HEK293T (cell line): Measurements from ENCODE around the gene NRP2.

Experiments
- CTCF ChIA-PET: fragments of 350-600 bp; formaldehyde crosslinking; extraction: SDS; loops from one replicate; lab custom pipeline; 2021; ENCODE audit warnings: antibody characterized with exemption, inconsistent platforms; lab: Yijun Ruan, JAX
- POLR2A ChIA-PET: fragments of 350-600 bp; formaldehyde crosslinking; extraction: SDS; loops from one replicate; lab custom pipeline; 2020; ENCODE audit warnings: antibody characterized with exemption, inconsistent platforms; lab: Yijun Ruan, JAX
- DNase-seq: peaks from one replicate; pipeline ENCODE4 v3.0.0; 2012; ENCODE audit warnings: mixed read lengths; ENCODE audit errors: extremely low spot score
- ARNT ChIP-seq: fragments of 450-650 bp; IDR thresholded peaks from 2 replicates; pipeline ENCODE4 v1.6.1; 2017; ENCODE audit warnings: mild to moderate bottlenecking
- BHLHE40 ChIP-seq: fragments of 450-650 bp; IDR thresholded peaks from 2 replicates; pipeline ENCODE4 v1.6.1; 2016; ENCODE audit warnings: mild to moderate bottlenecking, moderate library complexity, borderline replicate concordance
- CTBP1 ChIP-seq: fragments of 450-650 bp; IDR thresholded peaks from 2 replicates; pipeline ENCODE4 v1.6.1; 2016; ENCODE audit warnings: borderline replicate concordance
- ELF4 ChIP-seq: fragments of 450-650 bp; IDR thresholded peaks from 2 replicates; pipeline ENCODE4 v1.6.1; 2017; ENCODE audit warnings: antibody characterized with exemption
- FOXA1 ChIP-seq: fragments of 450-650 bp; IDR thresholded peaks from 2 replicates; pipeline ENCODE4 v1.6.1; 2016; ENCODE audit warnings: mild to moderate bottlenecking
- FOXK2 ChIP-seq: fragments of 450-650 bp; IDR thresholded peaks from 2 replicates; pipeline ENCODE4 v1.6.1; 2016; ENCODE audit warnings: mild to moderate bottlenecking
- FOXM1 ChIP-seq: fragments of 450-650 bp; IDR thresholded peaks from 2 replicates; pipeline ENCODE4 v1.6.1; 2017; ENCODE audit warnings: mild to moderate bottlenecking, borderline replicate concordance
- HDGF ChIP-seq: fragments of 450-650 bp; IDR thresholded peaks from 2 replicates; pipeline ENCODE4 v1.6.1; 2017; ENCODE audit warnings: antibody characterized with exemption, borderline replicate concordance
- L3MBTL2 ChIP-seq: fragments of 450-650 bp; conservative IDR thresholded peaks from 2 replicates; pipeline ENCODE4 v1.6.1; 2016; ENCODE audit warnings: mild to moderate bottlenecking
- LEF1 ChIP-seq: fragments of 450-650 bp; IDR thresholded peaks from 2 replicates; pipeline ENCODE4 v1.6.1; 2017; ENCODE audit warnings: mild to moderate bottlenecking, borderline replicate concordance
- NFRKB ChIP-seq: fragments of 450-650 bp; IDR thresholded peaks from 2 replicates; pipeline ENCODE4 v1.6.1; 2016; ENCODE audit warnings: mild to moderate bottlenecking, moderate library complexity
- SP1 ChIP-seq: fragments of 450-650 bp; IDR thresholded peaks from 2 replicates; pipeline ENCODE4 v1.6.1; 2017
- SUZ12 ChIP-seq: fragments of 450-650 bp; IDR thresholded peaks from 2 replicates; pipeline ENCODE4 v1.6.1; 2016; ENCODE audit warnings: mild to moderate bottlenecking
- TARDBP ChIP-seq: fragments of 450-650 bp; IDR thresholded peaks from 2 replicates; pipeline ENCODE4 v1.6.1; 2016
- ZNF384 ChIP-seq: fragments of 450-650 bp; IDR thresholded peaks from 2 replicates; pipeline ENCODE4 v1.6.1; 2016
- TF ChIP-seq, protein P1 (sequence below): fragments of 450-650 bp; IDR thresholded peaks from 2 replicates; pipeline ENCODE4 v1.6.1; 2016

NRP2 gene

DNA sequence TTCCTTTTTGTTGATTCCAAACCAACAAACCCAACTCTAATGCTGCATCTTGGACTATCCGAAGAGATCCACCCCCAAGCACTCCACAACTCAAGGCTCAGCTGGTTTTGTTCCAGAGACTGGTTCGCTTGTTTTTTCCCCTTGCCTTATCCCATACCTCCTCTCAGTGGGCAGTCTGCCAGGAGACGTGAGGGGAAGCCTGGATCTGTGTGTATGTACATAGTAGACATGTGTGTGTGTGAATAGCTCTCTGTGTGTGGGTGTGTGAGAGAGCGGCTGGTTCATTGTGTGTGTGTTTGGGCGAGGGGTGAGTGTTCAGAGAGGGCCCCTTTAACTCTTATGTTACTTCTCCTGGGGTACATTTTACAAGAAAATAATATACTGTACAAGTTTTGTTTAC, 94.4 kb downstream of the NRP2 start:
- POLR2A ChIA-PET, result no interaction called here

DNA sequence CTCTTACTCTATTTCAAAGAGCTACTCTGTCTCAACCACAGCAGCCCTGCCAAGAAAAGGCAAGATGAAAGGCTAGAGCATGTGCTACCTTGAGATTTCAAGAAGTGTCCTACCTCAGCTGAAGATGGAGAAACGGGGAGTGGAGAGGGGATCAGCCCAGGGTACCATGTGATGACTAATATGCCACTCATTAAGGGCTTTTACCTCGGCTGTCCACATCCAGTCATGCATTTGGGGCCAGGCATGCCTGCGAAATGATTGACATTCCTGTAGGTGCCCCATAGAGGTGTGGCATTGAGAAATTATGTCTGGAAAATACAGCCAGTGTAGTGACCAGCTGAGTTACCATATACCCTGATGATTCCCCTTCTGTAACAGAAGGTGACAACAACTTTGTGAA, 96.1 kb downstream of the NRP2 start:
- DNase-seq, result no peak
- ChIA-PET POLR2A (no interaction called here), CTCF (interaction anchor here (0.7 to 0.8 kb wide), 2 partner anchors 145 to 170 kb away, joined by 3 to 4 read pairs; no protein-coding TSS in a partner anchor)
- TF ChIP-seq SP1 (no peak), FOXA1 (no peak), SUZ12 (no peak), FOXK2 (no peak), ARNT (no peak), L3MBTL2 (no peak), ZNF384 (no peak), CTBP1 (no peak), NFRKB (no peak), BHLHE40 (no peak), TARDBP (no peak), FOXM1 (no peak), LEF1 (no peak), HDGF (no peak), ELF4 (no peak)
- TF ChIP-seq, protein P1, sequence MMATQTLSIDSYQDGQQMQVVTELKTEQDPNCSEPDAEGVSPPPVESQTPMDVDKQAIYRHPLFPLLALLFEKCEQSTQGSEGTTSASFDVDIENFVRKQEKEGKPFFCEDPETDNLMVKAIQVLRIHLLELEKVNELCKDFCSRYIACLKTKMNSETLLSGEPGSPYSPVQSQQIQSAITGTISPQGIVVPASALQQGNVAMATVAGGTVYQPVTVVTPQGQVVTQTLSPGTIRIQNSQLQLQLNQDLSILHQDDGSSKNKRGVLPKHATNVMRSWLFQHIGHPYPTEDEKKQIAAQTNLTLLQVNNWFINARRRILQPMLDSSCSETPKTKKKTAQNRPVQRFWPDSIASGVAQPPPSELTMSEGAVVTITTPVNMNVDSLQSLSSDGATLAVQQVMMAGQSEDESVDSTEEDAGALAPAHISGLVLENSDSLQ, result no peak

More for the DNA sequence above, 94.4 kb downstream of the NRP2 start:
- DNase-seq, result no peak
- CTCF ChIA-PET, result interaction anchor here (0.6 to 4.5 kb wide), 3 partner anchors 108 to 148 kb away, joined by 3 to 25 read pairs (median 3); no protein-coding TSS in a partner anchor
- TF ChIP-seq BHLHE40, result no peak
- no peak for TF ChIP-seq ELF4
- TF ChIP-seq SP1, result no peak
- no peak for TF ChIP-seq HDGF
- TF ChIP-seq CTBP1, result no peak
- TF ChIP-seq, protein P1, result no peak
- TF ChIP-seq FOXM1, result no peak
- no peak for TF ChIP-seq FOXA1
- TF ChIP-seq SUZ12, result no peak
- no peak for TF ChIP-seq TARDBP
- TF ChIP-seq L3MBTL2, result no peak
- TF ChIP-seq ARNT, result no peak
- no peak for TF ChIP-seq NFRKB
- TF ChIP-seq FOXK2, result no peak

DNA sequence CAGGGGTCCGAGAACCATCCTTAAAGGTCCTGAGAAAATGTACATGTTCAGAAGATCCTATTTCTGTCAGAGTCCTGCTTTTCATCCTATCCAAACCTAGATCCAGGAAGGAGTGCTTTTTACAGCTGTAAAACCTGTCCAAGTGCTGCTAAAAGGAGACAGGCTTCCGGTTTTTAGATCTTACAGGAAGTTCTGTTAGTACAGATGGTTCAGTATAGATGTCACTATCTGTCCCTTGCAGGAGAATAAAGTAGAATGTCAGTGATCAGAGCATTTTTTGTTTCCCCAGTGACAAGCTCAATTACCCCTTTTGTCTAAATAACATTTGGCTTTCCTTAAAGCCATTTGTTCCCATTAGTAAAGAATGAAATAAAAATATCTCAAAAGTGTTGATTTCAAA, 98.3 kb downstream of the NRP2 start:
- no peak for DNase-seq
- ChIA-PET POLR2A (no interaction called here), CTCF (no interaction called here)
- TF ChIP-seq LEF1, result no peak
- no peak for TF ChIP-seq BHLHE40
- TF ChIP-seq TARDBP, result no peak
- TF ChIP-seq L3MBTL2, result no peak
- TF ChIP-seq FOXK2, result no peak
- TF ChIP-seq, protein P1, result no peak
- no peak for TF ChIP-seq ELF4
- TF ChIP-seq FOXA1, result no peak
- no peak for TF ChIP-seq ZNF384

DNA sequence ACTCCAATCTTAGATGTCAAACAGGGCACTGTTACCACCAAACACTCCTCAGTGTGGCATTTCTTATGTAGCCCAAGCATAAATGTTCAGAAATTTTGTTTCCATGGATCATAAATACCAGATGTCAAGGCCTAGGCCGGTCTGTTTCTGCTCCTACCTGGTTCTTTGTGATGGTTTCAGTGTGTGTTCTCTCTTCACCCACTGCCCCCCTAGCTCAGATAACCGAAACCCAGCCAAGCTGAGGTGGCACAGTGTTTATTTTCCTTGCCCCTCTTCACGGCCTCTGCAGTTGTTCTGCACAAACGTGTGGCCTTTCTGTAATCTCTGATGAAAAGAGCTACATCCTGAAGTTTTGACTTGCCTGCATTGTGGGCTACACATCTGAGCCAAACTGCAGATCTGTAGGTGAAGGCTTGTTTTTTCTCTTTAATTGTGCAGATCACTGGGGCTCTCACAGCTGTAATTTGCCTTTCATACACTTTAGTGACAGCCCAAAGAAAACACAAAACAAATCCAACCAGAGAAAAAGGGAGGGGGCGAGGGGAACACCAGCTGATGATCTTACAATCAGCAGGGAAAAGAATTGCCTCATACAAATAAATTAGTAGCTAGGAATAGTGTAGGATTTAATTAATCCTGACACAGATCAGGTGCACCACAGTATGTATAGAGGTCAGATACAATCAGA, 99.1 kb downstream of the NRP2 start:
- CTCF ChIA-PET, result no interaction called here
- no peak for DNase-seq
- POLR2A ChIA-PET, result no interaction called here
- no peak for TF ChIP-seq CTBP1
- TF ChIP-seq TARDBP, result no peak
- TF ChIP-seq L3MBTL2, result no peak
- no peak for TF ChIP-seq ARNT
- TF ChIP-seq ELF4, result no peak
- TF ChIP-seq NFRKB, result no peak
- TF ChIP-seq, protein P1, result no peak
- TF ChIP-seq ZNF384, result no peak
- TF ChIP-seq SP1, result no peak
- TF ChIP-seq LEF1, result no peak
- no peak for TF ChIP-seq FOXA1
- no peak for TF ChIP-seq SUZ12
- no peak for TF ChIP-seq FOXK2
- TF ChIP-seq HDGF, result no peak
- no peak for TF ChIP-seq FOXM1
- TF ChIP-seq BHLHE40, result no peak

DNA sequence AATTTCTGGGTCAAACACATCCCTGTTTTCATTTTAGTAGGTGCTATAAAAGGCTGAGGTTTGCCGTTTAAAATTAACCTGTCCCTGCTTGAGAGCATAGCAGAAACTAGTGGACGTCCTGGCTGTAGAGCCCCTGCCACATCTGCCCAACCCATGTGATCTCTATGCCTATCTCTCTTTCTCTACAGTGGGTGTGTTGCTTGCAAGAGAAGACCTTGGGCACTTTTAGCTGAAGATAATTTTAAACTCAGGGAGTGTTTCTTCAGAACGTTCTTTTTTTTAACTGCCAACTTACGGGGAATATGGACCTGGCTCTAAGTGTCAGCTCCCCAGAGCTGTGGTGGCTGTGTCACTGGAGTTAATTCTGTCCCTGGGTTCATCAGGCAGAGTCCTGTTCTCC, 100.6 kb downstream of the NRP2 start:
- TF ChIP-seq HDGF (no peak), FOXA1 (no peak), ARNT (no peak), ELF4 (no peak), SUZ12 (no peak), TARDBP (no peak), ZNF384 (no peak), NFRKB (no peak), BHLHE40 (no peak), SP1 (no peak), FOXK2 (no peak), CTBP1 (no peak), L3MBTL2 (no peak), FOXM1 (no peak), LEF1 (no peak)
- TF ChIP-seq, protein P1, result no peak
- DNase-seq, result no peak
- ChIA-PET CTCF (no interaction called here), POLR2A (no interaction called here)
